HG03439 (cell line): ENCODE measurements around the gene APOBEC3C.
A peak's percentile ranks its signal among the peaks of the same experiment; 100 is the strongest.
"Not testable (repeated sequence)": the region's sequence is repeated elsewhere in the genome, so short reads cannot be mapped to it uniquely, and the experiment has no call there.

Experiments
- ATAC-seq: cut with Tn5 transposase; IDR thresholded peaks from one replicate; pipeline ENCODE4 v1.9.1; 2021; ENCODE audit warnings: mild to moderate bottlenecking, moderate library complexity; ENCODE audit not compliant: unreplicated experiment

The APOBEC3C gene

DNA sequence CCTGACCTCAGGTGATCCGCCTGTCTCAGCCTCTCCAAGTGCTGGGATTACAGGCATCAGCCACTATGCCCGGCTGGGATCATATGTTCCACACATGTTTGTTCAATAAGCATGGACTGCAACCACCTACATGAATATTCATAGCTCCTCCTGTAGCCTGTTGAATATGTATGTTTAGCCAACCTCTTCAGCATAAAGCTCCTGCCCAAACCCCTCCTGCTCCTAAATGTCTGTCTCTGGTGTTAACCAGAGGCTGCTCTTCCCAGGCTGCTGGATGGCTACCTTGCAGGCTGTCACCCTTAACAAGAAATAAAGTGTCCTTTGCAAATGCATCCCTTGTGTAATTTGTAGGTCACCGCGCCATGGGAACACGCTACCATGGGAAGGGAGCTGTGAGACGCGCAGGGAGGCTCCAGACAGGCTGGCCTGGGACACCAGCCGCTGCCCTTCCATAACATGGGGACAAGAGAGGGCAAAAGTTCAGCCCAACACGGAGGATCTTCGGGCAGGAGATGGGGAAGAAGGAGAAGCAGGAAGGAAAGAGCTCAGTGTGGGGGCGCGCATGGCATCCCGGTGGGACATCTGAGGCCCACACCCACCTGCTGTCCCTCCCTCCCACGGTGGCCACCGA, 6.1 kb downstream of the APOBEC3C start:
- not testable (repeated sequence) for ATAC-seq

DNA sequence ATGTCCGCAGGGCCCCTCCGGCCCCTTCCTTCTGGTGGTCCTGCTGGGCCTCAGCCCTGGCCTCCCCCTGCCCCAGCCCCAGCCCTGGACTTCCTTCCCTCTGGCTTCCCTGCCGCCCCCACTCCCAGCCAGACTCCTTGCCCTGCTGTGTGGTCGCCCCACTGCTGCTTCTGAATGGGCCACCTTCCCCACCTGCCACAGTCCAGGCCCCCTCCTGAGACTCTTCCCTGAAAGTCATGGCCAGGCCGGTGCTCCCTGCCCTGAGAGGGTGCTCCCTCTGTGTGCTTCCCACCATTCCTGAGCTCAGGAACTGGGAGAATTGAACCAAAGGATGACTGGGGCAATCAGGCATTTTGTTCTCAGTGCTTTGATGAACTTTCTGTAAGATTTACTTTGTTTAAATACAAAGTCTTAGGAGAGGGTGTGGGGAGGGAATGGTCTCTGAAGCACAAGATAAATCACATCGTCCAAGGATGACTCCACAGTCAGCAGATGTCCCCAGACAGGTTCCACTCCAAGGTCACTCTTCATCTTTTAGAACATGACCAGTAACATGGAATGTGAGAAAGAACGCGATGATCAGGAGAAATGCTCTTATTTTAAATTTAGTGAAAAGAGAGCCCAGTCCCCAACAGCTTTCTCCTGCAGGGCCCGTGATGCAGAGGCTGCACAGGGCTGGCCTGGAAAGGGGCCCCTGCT, 7.6 kb downstream of the APOBEC3C start:
- no peak for ATAC-seq

DNA sequence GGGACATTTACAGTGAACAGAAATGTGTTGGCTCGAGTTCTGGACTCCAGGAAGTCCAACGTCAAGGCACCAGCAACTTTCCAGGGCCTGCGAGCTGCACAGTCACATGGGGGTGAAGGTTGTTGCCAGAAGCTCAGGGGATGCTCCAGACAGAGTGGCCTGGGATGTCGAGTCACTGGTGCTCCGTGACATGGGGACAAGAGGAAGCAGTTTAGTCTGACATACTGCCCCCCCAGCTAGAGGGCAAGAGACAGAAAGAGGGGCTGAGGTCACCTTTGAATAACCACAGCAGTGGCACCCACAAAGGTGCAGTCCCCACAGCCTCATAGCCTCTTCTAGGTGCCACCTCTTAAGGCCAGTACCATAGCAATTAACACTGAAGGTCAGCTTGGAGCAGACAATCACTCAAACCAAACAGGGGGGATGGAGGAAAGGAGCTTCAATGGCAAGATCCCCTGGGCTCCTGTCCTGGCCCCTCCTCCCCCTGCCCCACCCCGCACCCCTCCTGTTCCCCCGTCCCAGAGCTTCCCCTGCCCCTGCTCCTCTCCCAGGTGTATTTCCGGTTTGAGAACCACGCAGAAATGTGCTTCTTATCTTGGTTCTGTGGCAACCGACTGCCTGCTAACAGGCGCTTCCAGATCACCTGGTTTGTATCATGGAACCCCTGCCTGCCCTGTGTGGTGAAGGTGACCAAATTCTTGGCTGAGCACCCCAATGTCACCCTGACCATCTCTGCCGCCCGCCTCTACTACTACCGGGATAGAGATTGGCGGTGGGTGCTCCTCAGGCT, 10.7 kb downstream of the APOBEC3C start:
- no peak for ATAC-seq

DNA sequence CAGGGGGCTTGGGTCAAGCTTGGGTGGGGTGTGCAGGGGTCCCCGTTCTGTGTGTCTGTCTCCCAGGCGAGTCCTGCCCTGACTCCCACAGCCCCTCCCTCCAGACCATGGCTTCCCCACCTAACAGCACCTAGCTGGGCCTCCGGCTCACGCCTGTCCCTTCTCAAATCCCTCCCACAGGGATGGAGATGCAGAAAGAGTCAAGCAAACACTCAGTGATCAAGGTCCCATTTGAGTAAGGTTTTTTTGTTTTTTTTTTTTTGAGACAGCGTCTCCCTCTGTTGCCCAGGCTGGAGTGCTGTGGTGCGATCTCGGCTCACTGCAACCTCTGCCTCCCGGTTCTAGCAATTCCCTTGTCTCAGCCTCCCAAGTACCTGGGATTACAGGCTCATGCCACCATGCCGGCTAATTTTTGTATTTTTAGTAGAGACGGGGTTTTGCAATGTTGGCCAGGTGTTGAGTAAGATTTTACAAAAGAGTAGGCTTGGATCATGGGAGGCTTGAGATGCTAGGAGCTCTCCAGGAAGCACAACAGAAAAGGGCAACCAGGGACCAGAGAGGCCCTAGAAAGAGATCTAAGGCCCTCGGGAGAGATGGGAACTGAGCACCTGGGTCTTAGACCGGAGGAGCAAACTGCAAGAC, 12.6 kb downstream of the APOBEC3C start:
- ATAC-seq: no peak

DNA sequence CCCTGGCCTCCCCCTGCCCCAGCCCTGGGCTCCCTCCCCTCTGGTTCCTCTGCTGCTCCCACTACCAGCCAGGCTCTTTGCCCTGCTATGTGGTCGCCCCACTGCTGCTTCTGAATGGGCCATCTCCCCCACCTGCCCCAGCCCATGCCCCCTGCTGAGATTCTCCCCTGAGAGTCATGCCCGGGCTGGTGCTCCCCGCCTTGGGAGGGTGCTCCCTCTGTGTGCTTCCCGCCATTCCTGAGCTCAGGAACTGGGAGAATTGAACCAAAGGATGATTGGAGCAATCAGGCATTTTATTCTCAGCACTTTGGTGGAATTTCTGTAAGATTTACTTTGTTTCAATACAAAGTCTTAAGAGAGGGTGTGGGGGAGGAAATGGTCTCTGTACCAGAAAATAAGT, 13.7 kb downstream of the APOBEC3C start:
- ATAC-seq: no peak

- ATAC-seq: no peak
Observed at GRCh38 chr22:39028281-39028680, 14.2 kb downstream of the APOBEC3C start.

GRCh38 chr22:39029227-39029626, 15.2 kb downstream of the APOBEC3C start:
- no peak for ATAC-seq

- ATAC-seq: no peak
Observed at GRCh38 chr22:39030705-39031104, 16.6 kb downstream of the APOBEC3C start.

GRCh38 chr22:39031434-39032295, 17.6 kb downstream of the APOBEC3C start:
- not testable (repeated sequence) for ATAC-seq

DNA sequence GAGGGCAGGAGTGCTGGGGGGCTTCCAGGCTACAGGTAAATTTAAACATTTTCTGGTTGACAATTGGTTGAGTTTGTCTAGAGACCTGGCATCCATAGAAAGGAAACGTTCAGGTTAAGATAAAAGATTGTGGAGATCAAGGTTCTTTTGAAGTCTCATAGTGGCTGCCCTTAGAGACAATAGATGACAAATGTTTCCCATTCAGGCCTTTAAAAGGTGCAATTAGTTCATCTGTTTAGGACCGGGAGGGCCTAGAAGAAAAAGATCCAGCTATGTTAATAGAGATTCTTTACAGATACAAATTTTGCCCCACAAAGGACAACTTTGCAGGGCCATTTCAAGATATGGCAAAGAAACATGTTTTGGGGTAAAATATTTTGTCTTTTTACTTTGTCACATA, 23.0 kb downstream of the APOBEC3C start:
- ATAC-seq: not testable (repeated sequence)

GRCh38 chr22:39039306-39040126, 25.5 kb downstream of the APOBEC3C start:
- no peak for ATAC-seq

DNA sequence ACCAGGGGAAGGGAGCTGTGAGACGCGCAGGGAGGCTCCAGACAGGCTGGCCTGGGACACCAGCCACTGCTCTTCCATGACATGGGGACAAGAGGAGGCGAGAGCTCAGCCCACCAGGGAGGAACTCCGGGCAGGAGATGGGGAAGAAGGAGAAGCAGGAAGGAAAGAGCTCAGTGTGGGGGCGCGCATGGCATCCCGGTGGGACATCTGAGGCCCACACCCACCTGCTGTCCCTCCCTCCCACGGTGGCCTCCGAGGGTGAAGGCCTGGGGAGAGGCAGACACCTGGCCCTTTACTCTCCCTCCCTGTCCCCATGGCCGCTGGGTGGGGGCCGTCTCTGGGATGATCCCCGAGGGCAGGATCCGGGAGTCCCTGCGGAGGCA, 26.1 kb downstream of the APOBEC3C start:
- ATAC-seq: not testable (repeated sequence)

GRCh38 chr22:39040538-39041296, 26.7 kb downstream of the APOBEC3C start, which contains the start of gene APOBEC3F:
Gene APOBEC3F, plus strand, starts transcription at chr22:39040864. Its CDS starts 97 bp downstream, at chr22:39040961.
- ATAC-seq: peak; percentile 87

DNA sequence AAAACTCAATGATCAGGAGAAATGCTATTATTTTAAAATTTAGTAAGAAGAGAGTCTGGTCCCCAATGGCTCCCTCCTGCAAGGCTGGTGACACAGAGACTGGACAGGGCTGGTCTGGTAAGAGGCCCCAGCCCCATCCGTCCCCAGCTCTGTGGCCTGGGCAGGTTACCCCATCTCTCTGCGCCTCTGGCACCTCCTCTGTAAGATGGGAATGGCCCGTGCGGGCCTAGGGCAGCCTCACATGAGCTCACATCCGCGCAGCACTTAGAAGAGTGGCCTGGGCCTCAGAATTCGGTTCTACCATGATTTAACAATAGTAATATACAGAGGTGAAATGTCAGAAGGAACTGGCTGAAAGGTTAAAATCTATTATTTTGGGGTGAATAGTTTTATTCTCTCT, 27.9 kb downstream of the APOBEC3C start:
- no peak for ATAC-seq

DNA sequence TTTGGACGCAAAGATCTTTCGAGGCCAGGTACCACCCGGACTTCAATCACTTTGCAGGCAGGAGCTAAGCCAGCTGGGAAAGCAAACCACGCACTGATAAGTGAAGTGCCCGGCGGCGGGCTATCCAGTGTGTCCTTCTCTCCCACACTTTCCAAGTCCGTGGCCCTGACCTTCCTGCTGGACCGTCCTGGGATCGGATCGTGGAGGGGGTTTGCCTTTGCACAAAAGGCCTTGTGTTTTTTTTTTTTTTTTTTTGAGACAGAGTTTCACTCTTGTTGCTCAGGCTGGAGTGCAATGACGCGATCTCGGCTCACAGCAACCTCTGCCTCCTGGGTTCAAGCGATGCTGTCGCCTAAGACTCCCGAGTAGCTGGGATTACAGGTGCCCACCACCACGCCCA, 29.0 kb downstream of the APOBEC3C start:
- ATAC-seq: not testable (repeated sequence)

DNA sequence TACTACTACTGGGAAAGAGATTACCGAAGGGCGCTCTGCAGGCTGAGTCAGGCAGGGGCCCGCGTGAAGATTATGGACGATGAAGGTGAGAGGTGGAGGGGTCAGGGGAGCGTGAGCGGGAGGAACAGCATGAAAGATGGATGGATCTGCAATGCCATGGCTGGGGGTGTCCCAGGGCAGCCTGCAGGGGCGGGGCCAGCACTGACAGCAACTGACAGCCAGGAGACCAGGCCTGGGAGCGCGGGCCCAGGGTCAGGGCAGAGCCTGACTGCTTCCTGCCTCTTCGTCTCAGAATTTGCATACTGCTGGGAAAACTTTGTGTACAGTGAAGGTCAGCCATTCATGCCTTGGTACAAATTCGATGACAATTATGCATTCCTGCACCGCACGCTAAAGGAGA, 31.1 kb downstream of the APOBEC3C start:
- ATAC-seq: not testable (repeated sequence)

- ATAC-seq: not testable (repeated sequence)
Observed at GRCh38 chr22:39049486-39049885, 35.4 kb downstream of the APOBEC3C start.

GRCh38 chr22:39051844-39052495, 37.9 kb downstream of the APOBEC3C start:
- ATAC-seq: not testable (repeated sequence)
